GM19240 (cell line): ENCODE measurements around the gene PRPF31.

Experiments used
- DNase-seq: peaks from one replicate; pipeline ENCODE4 v3.0.0; 2011; ENCODE audit warnings: low spot score; ENCODE audit not compliant: insufficient read length

Gene PRPF31

DNA sequence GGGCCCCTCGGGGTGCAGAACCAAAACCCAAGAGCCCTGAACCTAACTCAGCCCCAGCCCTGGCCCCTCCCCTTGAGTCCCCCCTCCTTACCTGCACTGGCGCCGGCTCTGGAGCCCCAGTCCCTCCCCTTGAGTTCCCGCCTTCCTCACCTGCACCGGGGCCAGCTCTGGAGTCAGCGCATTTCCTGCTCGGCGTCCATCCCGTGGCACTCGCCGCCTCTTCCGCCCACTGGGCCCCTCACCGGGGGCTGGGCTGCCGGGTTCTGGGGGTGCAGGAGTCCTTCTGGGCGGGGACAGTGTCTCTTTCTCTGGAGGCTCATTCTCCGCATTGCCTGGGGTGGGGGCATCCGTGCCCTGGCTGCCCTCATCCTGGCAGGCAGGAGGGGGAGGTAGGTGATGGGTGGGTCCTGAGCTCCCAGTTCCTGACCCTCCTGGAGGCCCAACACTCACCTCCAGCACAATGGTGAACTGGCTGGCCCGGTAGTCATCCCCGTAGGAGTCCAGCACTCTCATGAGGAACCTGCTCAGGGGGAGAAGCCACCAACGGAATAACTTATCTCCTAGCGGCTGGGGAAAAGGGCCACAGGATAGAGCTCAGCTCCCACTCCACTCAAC lies 7.6 kb upstream of the PRPF31 start:
- DNase-seq: no peak

GRCh38 chr19:54108496-54108895 lies 7.1 kb upstream of the PRPF31 start:
- no peak for DNase-seq

- DNase-seq: no peak
Observed at GRCh38 chr19:54109651-54110050, 5.9 kb upstream of the PRPF31 start.

DNA sequence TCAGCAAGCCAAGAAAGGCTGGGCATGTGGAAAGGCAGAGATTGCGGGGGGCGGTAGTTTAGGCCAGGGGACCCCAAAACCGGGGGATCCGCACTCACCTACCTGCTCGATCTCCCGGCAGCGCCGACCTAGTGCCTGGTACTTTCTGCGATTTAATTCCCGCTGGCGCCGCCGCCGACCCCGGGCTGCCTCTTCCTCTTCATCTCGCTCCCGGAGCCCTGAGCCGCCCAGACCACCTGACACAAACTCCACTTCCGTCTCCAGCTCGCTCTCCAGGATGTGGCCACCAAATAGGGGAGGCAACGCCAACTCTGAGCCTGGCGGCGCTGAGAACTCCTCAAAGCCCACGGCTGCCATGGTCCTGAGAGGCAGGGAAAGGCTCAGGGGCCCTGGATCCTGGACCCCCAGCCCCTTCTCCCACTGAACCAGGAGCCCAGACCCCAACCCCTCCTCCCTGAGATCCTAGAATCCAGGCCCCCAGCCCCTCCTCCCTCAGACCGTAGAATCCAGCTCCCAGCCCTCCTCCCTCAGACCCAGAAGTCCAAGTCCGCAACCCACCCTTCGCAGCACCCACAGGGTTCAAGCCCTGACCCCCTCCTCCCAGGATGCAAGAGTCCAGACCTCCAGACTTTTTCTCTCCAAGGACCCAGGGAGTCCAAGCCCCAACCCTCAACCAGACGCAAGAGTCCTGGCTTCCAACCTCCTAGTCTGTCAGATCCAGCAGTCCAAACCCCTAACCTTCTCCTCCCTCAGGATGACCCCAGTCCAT lies 1.0 kb upstream of the PRPF31 start:
- DNase-seq: no peak

DNA sequence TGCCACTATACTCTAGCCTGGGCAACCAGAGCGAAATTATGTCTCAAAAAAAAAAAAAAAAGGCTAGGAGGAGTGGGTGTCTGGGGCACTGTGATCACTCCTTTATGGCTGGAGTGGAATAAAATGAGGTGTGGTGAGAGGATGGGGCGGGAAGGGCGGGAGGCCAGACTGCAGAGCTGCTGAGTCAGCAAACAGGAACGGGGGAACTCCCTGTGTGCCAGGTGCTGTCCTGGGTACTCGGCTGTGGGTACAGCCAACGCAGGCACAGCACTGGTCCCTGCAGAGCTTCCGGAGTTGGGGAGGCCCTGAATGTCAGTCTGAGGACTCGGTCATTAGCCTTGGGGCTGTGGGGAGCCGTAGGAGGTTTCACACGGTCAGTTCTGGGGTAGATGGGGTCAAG lies 5.7 kb downstream of the PRPF31 start:
- no peak for DNase-seq

DNA sequence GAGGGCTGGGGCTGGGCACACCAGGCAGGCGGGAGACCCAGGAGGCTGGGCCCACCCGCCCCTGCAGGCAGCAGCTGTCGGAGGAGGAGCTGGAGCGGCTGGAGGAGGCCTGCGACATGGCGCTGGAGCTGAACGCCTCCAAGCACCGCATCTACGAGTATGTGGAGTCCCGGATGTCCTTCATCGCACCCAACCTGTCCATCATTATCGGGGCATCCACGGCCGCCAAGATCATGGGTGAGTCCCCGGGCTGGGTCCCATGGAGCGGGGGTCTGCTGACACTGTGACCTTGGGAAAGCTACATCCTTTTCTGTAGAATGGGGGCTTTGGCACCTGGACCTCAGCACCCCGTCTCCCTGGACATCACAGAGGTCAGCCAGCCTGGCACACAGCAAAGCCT lies 8.1 kb downstream of the PRPF31 start:
- DNase-seq: no peak

GRCh38 chr19:54124393-54124792 lies 8.8 kb downstream of the PRPF31 start:
- DNase-seq: no peak

DNA sequence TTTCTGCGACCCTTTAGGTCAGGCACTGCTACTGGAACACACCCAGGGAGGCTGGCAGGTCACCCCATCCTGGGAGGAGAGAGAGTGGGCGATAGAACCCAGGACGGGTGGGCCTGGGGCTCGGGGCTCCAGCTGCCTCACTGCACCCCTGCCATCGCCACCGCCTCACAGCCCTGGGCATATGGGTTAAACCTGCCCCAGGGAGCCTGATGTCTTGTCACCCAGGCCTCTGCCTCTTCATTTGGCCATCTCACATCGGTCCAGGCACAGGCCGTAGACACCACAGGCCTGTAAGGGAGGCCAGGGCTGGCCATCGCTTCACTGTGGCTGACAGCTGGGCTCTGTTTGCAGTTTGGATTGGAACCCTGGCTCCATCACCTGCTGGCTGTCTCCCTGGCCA lies 10.2 kb downstream of the PRPF31 start:
- no peak for DNase-seq

DNA sequence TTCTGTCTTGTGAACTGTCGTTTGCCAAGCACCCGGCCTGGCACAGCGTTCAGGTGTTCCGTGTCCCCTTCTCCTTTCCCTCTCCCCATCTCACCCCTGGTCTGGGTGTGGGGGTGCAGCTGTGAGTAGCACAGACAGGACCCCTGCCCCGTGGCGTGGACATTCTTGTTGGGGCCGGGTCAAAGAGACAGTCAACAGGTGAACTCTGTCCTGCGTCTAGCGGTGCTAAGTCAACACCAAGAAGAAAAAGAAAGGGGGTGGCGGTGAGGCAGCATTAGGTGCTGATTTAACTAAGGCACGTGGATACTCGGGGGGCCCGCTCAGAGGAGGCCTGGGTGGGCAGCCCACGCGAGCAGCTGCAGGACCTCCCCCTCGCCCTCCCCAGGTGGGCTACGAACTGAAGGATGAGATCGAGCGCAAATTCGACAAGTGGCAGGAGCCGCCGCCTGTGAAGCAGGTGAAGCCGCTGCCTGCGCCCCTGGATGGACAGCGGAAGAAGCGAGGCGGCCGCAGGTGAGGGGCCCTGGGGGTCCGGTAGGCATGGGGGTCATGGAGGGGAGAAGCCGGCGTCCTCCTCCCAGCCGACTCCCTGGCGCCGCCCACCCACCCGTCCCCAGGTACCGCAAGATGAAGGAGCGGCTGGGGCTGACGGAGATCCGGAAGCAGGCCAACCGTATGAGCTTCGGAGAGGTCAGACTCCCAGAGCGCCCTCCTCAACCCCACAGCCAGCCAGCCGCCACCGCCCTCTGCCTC lies 12.3 kb downstream of the PRPF31 start:
- DNase-seq: no peak

- DNase-seq: no peak
Observed at GRCh38 chr19:54128441-54128725, 12.8 kb downstream of the PRPF31 start.

DNA sequence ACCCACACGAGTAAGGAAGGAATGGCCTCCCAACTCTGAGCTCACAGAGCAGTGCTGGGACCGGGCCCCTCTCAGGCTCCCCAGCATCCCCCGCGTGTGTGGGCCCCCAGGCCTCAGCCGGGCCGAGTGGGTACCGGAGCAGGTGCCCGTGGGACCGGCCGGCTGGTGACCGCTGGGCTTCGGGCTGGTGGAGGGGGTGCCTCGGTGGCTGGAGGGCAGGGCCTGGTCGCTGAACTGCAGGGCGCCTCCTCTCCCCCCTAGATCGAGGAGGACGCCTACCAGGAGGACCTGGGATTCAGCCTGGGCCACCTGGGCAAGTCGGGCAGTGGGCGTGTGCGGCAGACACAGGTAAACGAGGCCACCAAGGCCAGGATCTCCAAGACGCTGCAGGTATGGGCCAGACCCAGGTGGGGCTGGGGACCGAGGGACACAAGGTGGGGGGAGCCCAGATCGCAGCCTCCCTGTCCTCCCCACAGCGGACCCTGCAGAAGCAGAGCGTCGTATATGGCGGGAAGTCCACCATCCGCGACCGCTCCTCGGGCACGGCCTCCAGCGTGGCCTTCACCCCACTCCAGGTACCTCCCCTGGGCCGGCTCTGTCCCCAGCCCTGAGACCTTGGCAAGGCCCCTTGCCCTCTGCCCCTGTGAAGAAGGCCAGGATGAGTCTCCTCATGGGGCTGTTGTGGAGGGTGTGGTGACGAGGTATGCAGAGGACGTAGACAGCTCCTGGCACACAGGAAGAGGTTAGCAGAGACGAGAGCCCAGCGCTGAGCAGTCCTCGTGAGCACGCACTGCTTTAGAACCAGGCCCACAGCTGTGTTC lies 13.5 kb downstream of the PRPF31 start:
- no peak for DNase-seq

DNA sequence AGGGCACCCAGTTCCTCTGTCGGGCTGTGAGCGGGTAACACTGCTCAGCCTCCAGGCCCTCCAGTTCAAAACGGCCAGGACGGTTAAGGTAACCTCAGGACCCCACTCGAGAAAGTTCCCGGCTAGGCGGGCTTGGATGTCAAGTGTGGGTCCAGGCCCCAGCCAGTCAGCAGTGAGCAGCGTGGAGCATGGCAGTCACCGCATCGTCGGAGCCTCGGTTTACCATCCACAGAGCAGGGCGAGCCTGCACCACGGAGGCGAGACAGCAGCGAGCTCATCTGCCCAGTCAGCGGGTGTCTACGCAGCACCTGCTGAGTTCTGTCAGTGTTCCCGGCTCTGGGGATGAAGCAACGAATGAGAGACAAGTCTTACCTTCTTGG lies 14.1 kb downstream of the PRPF31 start:
- DNase-seq: no peak

- DNase-seq: no peak
Observed at GRCh38 chr19:54133312-54133956, 17.9 kb downstream of the PRPF31 start.

DNA sequence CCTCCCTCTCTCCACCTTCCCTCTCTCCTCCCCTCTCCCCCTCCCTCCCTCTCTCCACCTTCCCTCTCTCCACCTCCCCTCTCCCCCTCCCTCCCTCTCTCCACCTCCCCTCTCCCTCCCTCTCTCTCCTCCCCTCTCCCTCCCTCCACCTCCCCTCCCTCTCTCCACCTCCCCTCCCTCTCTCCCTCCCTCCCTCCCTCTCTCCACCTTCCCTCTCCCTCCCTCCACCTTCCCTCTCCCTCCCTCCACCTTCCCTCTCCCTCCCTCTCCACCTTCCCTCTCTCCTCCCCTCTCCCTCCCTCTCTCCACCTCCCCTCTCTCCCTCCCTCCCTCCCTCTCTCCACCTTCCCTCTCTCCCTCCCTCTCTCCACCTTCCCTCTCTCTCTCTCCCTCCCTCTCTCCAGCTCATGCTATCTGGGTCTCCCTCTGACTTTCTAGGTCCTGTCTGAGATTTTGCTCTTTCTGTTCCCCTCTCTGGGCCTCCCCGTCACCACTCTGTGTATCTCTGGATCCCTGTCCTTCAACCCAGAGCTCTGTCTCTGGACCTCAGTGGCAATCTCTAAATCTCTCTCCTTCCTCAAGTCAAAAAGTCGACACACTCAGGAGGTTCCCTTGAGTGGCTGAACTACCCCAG lies 18.5 kb downstream of the PRPF31 start:
- no peak for DNase-seq

DNA sequence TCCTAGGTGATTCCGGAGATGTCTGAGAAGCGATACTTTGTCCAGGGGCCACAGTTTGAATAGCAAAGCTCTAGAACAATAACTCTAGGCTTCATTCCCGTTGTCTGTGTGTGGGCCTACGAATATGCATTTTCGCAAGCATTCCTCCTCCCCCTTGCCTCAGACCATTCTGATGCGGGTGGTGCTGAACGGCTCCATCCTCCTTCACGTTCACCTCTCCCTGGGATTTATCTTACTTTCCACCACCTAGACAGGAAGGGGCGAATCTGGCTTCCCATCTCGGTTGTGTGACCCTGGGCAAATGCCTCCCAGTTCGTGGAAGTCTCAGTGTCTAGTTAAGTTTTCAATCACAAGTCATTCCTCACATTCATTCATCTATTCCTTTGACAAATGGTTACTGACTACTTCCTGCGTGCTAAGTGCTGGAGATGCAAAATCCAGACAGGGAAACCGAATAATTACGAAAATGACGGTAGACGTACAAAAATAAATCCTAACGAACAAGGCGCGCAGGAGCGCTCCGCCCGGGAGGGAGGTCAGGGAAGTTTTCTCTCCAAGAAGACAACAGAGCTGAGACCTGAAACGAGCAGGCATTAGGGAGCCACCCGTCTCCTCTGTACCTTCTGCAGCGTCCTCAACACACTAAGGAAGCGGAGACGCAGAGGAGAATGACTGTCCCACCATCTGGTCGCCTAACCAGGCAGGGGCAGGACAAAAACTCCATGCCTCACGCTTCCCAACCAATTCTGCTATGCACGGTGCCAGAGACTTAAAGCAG lies 20.7 kb downstream of the PRPF31 start:
- no peak for DNase-seq

GRCh38 chr19:54136864-54137698 lies 21.5 kb downstream of the PRPF31 start:
- peak; percentile 100 for DNase-seq

DNA sequence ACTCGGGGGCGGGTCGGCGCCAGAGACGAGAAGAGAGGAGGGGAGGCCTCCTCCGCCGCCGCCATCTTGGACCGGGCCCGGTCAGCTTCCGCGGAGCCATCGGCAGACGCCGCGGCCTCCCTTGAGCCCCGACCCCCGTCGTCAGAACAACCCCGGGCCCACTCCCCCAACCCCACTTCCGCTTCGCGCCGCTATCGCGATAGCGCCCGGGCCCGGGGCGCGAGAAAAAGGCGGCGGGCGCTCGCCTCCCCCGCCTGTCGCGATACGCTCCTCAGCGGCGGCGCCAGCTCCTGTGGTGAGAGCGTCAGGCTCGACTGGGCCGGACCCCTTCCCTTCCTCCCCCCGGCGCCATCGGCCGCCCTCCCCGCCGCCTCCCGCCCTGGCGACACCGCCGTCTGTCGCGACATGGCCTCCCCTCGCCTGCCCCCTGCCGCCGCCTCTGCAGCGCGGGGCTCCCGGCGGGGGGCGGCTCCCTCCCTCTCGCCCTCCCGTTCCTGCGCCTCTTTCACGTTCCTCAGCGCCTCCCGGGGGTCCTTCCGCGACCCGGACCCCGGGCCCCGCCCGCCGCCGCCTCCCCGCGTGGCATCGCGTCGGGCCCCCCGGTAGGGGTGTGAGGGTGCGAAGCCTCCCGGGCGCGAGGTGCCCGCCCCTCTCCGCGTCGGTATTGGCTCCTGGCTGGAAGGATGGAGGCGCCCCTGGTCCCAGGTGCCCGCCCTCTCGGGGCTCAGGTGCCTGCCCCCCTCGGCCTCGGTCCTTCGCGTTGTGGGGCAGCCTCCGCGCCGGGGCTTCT lies 22.3 kb downstream of the PRPF31 start, which contains the start of gene CNOT3:
CNOT3 (plus strand) TSS at position 64 of the 790 bp plus-strand sequence. CDS start 5,217 bp downstream, outside the sequence.
- peak; percentile 34 for DNase-seq
